ENCODE measurements around the gene TENM4.

TENM4 gene

DNA sequence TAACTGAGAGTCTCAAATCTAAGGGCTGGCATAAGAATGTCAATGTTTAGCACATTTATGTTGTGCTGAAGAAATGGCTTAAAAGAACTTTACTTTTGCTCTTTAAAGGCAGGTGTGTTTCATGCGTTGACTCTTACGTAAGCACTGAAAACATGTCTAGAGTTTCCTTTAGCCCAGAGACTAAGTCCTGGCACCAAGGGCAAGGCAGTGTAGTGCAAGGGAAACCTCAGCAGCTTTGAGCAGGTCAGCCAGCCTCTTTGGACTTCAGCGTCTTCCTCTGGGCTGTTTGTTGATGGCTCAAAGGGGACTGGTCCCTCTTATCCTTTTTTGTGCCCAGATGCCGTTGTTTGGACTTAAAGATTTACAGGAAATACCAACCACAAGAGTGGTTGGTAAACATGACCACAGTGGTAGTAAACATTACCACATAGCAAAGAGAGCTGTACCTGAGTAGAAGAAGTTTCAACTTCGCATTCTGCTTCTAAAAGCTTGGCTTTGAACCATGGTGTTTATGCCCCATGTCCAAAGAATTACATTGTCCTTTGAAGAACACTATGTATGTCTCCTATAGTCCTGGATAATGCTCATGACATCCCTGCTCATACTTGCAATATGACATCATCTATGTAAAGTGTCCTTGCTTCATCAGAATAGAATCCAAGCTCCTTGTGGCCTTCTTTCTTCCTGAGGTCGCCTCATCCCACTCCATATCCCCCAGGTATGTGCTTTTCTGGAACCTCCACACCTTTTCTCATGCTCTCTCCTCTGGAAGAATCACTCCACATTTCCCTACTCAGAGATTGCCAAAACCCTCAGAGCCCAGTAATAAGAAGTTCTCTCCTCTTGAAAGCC, 23.5 kb downstream of the TENM4 start:
- no peak for DNase-seq

DNA sequence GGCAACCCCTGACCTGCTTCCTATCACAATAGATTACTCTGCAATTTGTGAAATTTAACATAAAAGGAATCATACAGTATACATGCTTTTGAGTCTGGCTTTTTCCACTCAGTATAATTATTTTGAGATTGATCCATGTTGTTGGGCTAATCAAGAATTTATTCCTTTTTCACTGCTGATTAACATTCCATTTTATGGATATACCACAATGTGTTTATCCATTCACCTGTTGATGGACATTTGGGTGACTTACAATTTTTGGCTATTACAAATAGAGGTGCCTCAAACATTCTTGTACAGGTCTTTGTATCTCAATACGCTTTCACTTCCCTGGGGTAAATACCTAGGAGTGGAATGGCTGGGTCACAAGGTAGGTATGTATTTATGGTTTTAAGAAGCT, 24.9 kb downstream of the TENM4 start:
- DNase-seq = no peak

DNA sequence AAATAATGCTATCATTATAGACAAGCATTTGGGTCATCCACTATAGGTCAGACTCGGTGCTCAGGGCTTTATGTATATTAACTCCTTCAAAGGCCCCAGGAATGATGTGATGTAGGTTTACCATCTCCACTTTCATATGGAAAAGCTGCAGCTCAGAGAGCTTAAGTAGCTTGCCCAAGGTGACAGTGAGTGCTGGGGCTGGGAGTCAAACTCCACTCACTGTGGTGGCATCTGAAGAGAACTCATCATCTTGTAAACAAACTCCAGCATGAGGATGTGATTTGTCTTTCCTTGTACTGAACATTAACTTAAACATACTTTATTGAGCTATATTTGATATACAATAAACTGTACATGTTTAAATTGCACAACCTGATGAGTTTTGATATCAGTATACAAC, 25.4 kb downstream of the TENM4 start:
- DNase-seq = no peak

DNA sequence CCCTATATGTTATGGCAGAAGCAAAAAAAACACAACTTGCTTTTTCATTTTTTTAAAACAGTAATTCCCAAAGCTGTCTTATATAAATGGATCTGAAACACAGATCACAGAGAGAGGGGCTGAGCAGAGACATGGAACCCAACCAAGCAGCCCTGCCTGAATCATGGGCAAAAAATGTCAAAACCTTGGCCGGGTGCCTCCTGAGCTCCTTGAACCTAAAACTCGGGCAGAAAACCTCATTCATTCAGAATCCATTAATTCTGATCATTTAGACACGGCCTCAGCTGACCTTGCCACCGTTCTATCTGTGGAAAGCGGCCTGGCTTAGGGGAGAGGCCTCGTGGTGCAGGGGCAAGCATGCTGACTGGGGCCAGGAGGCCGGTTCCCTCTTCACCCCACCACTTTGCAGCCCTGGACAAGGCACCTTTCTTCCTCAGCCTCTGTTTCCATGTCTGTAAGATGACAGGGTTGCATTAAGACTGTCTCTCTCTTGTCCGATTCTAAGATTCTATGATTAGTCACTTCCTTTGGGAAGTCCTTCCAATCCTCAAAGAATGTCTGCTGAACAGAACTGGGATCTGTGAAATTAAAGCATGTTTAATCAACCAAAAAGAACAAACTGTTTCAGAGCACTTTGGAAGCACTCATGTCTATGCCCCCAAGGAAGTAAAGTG, 26.0 kb downstream of the TENM4 start:
- no peak for DNase-seq

DNA sequence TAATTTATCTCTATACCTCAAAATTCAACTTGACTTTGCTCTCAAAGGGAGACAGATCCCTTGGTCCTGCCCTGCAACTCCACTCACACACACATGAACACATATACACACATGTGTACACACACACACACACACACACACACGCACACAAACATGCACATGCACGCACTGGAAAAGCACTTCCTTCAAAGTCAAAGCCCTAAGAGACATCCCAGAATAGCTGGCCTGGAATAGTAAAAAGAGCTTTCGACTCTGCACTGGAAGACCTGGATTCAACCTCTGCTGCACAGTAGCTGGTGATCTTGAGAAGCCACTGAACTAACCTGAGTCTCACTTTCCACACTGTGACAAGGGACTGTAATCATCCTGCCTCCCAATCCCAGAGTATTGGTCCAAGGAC, 26.8 kb downstream of the TENM4 start:
- DNase-seq = no peak

DNA sequence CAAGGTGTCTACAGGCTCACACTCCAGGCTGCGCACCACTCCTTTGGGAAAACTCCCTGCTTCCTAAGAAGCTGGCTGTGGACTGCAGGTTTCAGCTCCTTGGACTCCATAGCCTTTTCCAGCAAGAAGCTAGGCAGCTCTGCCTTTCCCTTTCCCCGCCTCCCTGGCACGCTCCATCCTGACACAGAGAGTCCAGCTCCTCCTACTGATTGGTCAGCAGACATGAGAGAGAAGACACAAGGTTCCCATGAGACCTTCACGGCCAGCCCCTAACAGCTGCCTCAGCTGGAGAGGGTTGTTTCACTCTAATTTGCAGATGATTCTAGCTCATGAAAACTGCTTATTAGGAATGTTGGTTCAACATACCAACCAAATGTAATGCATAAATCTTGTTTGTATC, 27.6 kb downstream of the TENM4 start:
- DNase-seq = no peak

DNA sequence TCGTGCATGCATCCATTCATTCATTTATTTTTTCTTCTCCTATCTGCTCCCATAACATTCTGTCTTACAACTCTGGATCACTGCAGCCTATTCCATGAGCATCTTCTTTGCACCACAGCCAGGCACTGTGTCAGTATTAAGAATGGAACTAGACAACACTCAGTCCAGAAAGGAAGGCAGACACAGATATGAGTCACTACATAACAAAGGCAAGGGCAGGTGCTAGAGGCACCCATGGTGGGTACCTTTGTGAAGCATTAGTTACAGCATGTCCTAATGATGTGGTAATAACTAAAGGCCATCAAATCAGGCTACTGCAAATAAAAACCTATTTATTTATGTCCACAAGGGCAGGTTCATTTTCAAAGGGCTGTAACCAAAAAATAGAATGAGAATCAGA, 28.1 kb downstream of the TENM4 start:
- DNase-seq = no peak

DNA sequence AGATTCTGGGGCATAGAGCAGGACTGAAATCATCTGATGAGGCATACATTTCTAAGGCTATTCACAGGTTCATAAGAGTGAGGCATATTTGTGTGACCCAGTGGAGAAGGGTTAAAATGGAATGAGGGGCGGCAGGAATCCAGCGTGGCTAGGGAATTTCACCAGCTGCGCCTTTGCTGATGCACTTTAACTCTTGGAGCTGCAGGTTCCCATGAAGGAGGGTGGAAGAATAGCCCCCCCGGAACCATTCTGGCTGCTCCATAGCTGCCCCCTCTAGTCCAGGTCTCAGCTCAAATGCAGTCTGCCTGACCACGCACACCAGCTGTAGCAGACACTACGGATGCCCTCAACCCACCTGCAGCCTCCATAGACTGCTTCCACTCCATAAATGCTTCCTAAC, 31.5 kb downstream of the TENM4 start:
- no peak for DNase-seq

DNA sequence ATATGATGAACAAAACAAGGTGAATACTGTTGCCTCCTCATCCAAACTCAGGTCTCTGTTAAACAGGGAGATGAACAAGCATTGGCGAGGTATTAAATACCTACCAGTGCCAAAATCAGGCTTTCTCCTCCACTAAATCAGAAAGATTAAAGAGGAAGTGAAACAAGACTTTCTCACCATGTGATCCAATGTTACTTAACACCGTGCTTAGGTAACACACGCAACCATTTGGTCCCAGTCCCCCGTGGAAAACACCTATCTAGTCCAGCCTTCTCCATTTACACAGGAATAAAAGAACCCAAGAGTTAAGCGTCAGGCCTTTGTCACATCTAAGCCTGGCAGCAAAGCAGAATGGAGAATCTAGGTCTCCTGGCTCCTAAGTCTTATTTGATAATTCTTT, 34.5 kb downstream of the TENM4 start:
- no peak for DNase-seq

DNA sequence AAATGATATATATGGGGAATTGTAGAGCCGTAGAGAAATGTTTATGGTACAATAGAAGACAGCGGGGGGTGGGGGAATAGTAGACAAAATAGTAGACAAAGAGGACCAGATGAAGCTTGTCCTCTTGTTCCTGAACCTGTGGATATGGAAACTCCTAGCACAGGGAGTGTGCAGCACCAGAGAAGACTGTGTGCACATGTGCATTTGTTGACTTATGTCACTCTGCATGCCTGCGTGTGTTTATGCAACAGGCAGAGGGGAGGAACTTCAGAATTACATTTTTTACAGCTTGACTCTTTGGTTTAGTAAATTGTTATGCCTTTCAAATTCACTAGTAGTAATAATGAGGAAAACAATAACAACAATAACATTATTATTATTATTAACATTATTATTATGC, 36.0 kb downstream of the TENM4 start:
- no peak for DNase-seq

DNA sequence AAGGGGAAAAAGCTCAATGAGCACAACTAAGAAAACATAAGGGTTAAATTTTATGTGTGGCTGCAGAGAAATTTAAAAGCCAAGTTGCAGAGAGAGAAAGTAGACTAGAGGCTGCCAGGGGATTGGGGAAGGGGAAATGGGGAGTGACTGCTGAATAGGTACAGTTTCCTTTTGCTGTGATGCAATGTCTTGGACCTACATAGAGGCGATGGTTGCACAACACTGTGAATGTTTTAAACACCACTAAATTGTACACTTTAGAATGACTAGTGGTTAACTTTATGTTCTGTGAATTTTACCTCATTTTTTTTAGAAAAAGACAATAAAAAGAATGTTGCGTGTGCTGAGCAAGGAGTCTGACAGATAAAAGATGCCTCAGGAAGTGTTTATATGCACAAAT, 36.5 kb downstream of the TENM4 start:
- no peak for DNase-seq

DNA sequence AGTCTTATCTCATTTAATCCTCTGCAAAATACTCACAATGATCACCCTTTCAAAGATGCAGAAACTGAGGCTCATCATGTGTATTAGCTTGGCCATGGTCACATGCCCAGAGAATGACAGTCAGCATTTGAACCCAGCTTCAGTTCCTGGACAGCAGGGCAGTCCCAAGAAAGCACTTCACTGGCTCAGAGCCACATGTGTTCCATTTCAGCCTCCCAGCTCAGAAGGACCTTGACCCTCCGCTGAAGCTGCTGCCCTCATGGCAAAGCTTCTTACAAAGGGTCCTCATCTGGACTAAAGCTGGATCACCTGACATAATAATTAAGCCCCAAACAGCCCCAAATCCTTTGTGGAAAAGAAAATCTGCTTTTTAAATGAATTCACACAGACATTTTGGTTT, 37.0 kb downstream of the TENM4 start:
- DNase-seq = no peak

DNA sequence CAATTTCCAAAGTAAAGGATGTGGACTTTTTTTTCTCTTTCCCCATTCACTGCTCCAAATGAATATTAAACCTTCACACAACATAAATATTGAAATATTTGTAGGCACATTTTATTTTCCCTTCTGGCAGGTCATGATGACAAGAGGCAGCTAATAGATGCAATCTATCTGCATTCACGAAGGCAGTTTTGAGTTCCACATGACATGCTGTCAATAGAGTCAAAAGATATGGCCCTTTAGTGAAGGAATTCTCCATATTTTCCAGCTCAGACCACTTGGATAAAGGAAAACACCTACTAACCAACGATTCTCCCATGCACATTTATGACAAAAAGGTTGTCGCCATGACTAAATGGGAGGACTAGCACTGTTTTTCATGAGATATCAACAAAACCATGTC, 37.9 kb downstream of the TENM4 start:
- DNase-seq = no peak

DNA sequence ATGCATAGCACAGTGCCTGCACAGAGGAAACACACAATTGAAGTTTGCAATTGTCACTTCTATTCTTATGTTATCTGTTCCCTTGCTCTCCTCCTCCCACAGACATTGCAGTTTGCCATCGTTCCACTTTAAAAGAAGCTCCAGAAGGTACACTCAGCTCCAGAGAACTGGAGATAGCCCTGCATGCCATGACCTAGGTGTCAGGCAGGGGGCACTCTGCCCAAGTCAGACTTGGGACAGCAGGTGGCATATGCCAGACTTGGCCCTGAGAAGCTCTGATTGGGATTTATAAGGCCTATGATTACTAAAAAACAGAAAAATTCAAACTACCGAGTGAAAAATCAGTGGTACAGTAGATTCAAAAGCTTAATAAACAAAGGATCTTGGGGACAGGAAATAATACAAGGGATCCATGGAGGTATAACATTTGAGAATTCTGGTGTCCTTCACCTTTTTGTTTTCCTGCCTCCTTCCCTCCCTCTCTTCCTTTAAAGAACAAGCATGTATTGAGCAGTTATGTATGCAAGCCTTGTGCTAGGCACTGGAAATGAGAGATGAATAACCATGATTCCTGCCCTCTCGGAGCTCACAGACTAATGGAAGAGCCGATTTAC, 40.0 kb downstream of the TENM4 start:
- peak; percentile 14 for DNase-seq

DNA sequence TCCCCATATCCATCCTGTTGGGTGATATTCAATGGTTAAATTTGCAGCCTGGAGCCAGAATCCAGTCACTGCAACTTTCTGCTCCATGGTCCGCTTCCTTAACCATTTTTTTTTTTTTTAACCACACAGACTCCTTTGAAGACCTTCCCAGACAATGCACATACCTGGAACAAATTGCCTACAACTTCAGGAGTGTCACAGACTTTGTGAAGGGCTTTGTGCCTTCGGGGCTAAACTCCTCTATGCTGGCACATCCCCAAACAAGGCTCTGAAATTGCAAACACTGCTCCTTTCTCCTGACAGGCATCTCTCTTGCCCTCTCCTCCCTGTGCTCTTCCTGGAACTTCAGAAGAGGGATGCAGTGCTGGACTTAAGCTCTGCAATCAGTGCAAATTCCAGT, 40.6 kb downstream of the TENM4 start:
- DNase-seq = no peak

DNA sequence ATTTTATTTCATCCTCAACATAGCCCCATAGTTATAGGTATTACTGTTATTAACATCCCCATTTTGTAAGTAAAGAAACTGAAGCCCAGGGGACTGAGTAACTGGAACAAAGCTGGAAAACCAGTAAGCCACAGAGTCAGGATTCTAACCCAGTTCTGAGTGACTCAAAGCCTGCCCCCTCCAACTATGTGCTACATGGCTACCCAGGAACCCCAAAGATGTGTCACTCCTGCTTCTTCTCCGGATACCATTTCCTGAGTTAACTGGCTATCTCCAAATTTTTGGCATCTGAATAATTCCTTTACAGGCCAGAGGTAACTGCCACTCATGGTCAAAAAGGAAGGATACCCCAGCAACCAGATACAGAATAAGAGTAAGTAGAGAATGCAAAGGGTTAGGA, 43.6 kb downstream of the TENM4 start:
- no peak for DNase-seq

DNA sequence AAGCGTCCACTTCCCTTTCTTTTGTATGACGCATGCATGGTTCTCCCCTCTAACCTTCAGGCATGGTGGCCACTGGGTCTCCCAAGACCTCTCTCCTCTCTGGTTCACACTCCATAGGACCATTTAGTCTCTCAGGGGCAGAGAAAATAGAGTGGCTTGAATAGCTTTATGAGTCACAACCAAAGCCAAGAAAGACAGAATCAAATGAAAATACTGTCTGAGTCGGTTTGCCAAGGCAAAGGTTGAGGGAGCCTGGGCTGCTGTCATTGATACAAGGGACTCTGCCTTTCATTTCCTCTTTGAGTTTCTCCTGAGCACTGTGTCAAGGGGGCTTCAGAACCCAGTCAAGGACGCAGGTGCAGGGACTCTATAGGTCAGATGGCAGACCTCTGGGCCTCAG, 44.2 kb downstream of the TENM4 start:
- no peak for DNase-seq

DNA sequence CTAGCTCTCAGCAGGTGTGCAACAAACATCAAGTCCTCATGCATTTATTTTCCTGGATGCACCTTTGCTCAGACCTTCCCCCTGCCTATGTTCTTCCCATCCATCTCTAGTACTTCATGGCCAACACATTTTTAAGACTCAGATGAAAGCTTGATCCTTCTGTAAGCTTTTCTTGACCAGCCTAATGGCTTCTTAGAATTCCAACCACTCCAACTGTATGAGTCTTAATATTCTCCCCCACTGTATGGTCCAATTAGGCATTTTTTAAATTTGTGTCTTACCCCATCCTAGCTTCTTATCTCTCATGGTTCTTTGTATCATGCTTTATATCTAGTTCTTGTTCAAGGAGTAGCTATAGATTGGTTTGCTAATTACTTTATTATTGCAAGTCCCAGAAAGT, 44.8 kb downstream of the TENM4 start:
- DNase-seq = no peak

DNA sequence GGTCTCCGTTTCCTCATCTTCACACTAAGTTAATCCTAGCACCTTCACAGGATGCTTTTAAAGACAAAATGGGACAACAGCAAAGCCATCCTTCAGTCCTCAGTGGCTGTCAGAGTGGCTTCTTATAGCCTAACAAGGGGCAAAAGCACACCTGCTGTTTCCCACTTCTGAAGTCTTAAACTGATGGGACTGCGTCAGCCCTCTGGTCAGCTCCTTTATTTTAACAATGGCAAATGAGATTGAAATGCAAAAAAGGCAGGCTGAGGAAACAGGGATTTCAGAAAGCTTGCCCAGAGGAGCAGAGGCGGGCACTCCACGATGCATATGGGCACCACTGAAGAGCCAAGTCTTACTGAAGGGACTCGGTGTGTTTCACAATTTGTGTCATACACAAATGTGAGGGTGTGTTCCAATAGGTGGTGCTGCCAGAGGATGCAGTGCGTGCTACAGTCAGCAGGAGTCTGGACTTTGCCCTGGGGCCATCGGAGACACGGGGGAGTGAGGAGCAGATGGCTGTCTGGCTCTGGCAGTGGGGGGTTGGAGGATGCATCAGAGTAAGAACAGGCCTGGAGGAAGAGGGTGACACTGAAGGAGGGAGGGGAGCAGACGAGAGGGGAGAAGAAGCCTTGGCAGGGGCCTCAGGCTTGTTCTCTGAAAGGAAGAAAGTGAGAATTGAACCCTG, 47.3 kb downstream of the TENM4 start:
- no peak for DNase-seq

DNA sequence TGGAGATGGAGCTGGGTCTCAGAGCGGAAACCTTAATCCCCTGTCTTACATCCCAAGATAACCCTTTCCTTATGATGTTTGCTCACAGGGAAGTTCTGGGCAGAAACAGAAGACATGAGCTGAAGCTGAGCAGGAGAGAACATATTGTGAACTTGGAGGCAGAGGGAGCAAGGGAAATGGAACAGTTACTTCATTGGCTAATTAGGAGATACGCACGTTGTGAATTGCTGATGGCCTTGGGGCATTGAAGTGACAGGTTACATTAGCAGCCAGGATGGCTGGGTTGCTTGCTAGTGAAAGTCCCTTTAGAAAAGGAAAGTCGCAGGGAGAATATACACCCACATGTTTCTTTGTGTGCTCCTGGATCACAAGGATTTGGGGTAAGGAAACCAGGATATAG, 48.7 kb downstream of the TENM4 start:
- DNase-seq = no peak

DNA sequence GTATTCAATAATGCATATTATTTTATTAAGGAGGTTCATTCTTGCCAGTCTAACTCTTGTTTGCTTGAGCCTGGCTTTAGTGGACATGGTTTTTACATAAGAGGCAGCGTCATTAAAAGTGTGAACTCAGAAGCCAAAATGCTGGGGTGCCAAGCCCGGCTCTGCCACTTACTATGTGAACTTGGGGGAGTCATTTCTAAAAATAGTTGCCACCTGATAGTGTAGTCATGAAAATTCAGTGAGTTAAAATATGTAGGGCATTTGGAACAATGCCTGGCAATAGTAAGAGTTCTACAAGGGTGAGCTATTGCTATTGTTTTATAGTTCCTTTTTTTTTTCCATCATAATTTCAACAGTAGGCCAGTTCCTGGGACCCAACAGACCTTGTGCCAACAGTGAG, 49.9 kb downstream of the TENM4 start:
- no peak for DNase-seq

DNA sequence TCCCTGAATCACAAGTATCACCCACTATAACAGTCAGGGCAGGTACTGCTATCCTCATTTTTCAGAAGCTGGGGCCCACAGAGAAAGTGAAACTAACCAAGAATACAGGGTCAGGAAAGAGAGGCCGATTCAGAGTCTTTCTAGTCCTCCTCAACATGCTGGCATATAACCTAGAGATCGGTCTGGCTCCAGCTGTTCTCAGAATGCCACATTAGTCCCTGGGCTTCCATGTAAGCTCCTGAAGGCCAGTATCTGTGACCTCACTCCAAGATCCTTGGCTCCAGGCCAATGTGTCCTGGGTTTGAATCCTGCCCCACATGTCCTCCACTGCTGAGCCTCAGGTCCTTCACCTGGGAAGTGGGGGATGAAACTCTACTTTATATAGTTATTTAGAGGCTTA, 50.4 kb downstream of the TENM4 start:
- no peak for DNase-seq

DNA sequence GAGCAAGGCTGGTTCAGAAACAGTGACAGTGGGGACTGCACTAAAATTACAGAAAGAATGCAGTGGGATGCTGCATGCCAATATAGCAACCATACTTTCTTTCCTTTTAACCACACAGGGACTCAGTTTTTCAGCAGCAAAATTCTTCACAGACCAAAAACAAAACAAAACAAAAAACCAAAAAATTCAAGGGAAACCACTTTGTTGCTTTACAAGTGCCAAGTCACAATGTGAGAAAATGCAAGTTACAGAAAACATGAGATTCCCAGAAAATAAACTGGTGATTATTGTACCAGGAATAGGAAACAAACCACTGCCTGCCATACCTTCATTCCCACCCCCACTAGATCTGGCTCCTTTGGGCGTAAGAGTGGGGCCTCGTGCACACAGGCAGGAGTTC, 52.6 kb downstream of the TENM4 start:
- DNase-seq = no peak

DNA sequence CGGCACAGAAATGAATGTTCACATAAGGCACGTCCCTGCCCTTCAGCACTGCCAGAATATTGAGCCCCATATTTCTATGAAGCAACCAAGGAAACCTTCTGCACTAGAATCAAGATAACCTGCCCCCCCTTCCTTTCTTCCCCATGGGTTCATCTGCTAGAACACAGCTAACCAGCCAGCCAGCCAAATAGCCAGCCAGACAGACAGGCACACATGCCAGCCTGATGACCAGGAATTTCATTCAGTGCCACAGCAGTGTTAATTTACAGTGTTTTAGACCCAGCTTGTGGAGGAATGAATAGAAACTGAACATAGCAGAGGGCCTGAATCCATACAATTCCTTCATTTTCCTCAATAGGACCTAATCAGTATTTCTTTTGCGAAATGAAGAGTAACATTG, 57.0 kb downstream of the TENM4 start:
- DNase-seq = no peak
